ENCODE results near the gene POLR2L.

DNA sequence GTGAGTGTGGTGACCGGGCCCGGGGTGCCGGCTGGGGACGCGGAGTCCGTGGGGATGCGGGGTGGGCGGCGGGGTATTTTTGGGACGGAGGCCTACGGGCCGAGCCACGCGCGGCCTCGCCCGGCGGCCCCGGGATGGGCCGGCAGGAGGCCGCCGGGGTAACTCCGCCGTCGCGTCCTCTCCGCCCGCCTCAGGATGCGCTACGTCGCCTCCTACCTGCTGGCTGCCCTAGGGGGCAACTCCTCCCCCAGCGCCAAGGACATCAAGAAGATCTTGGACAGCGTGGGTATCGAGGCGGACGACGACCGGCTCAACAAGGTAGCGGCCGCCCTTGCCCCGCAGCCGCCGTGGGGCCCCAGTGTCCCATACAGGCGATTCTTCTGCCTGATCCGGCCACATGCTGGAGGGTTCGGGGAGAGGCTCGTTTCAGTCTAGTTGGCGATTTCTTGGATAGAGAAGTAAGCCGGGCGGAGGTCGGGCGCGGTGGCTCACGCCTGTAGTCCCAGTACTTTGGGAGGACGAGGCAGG is 32.2 kb downstream of the POLR2L start:
- TF ChIP-seq CTCF (IDR thresholded peaks at IDR 0.05), result peak in 1 of 5 experiments; percentile 27
- TF ChIP-seq EP300 (IDR thresholded peaks at IDR 0.05), result no peak
